ENCODE measurements around the gene LRRN4CL.
"Not testable (repeated sequence)": the region's sequence is repeated elsewhere in the genome, so short reads cannot be mapped to it uniquely, and the experiment has no call there.

The LRRN4CL gene

GRCh38 chr11:62709247-62710000 lies 20.1 kb upstream of the LRRN4CL start:
- DNase-seq: peak; percentile 98 to 99

GRCh38 chr11:62708793-62709192 lies 19.5 kb upstream of the LRRN4CL start:
- DNase-seq: peak in 1 of 2 experiments; percentile 62

GRCh38 chr11:62708392-62708791 lies 19.1 kb upstream of the LRRN4CL start:
- DNase-seq: peak in 1 of 2 experiments; percentile 41

- DNase-seq: peak in 1 of 2 experiments; percentile 56
Measured at GRCh38 chr11:62707277-62707861, 18.0 kb upstream of the LRRN4CL start, which contains the start of the genes BSCL2 and GNG3. TSS of gene BSCL2 (minus strand) at chr11:62707424. CDS start at chr11:62707195, 229 bp downstream. TSS of gene GNG3 (plus strand) at chr11:62707676. CDS start at chr11:62708296, 620 bp downstream.

- no peak for DNase-seq
Measured at GRCh38 chr11:62706850-62707247, 17.5 kb upstream of the LRRN4CL start.

GRCh38 chr11:62705880-62706849 lies 16.8 kb upstream of the LRRN4CL start:
- peak; percentile 95 to 99 for DNase-seq

GRCh38 chr11:62705413-62705812 lies 16.1 kb upstream of the LRRN4CL start:
- peak; percentile 44 to 65 for DNase-seq

GRCh38 chr11:62703921-62704320 lies 14.6 kb upstream of the LRRN4CL start:
- DNase-seq: not testable (repeated sequence)

- DNase-seq: no peak
Measured at GRCh38 chr11:62702246-62702645, 12.9 kb upstream of the LRRN4CL start.

- peak; percentile 66 to 87 for DNase-seq
Measured at GRCh38 chr11:62694455-62695167, 5.3 kb upstream of the LRRN4CL start.

- DNase-seq: not testable (repeated sequence)
Measured at GRCh38 chr11:62693624-62694023, 4.3 kb upstream of the LRRN4CL start.

- DNase-seq: no peak
Measured at GRCh38 chr11:62688491-62688890, 839 bp downstream of the LRRN4CL start.

- no peak for DNase-seq
Measured at GRCh38 chr11:62687508-62688396, 1.6 kb downstream of the LRRN4CL start.

GRCh38 chr11:62682518-62682917 lies 6.8 kb downstream of the LRRN4CL start:
- no peak for DNase-seq

GRCh38 chr11:62680825-62681240 lies 8.5 kb downstream of the LRRN4CL start:
- DNase-seq: peak; percentile 53 to 85

GRCh38 chr11:62678770-62679696 lies 10.3 kb downstream of the LRRN4CL start, which contains the start of gene UBXN1:
TSS of gene UBXN1 (minus strand) at chr11:62679073. CDS start at chr11:62678923, 150 bp downstream.
- peak; percentile 87 to 94 for DNase-seq

GRCh38 chr11:62678433-62678769 lies 10.9 kb downstream of the LRRN4CL start:
- DNase-seq: no peak

GRCh38 chr11:62677714-62678113 lies 11.6 kb downstream of the LRRN4CL start:
- no peak for DNase-seq

GRCh38 chr11:62677156-62677555 lies 12.2 kb downstream of the LRRN4CL start:
- no peak for DNase-seq

GRCh38 chr11:62676698-62677097 lies 12.6 kb downstream of the LRRN4CL start:
- DNase-seq: no peak
